SK-N-SH treated with all-trans-retinoic acid at 6 μM for 48 hours (cell line): ENCODE results near the gene ASPRV1.

Source experiments
- ARNTL ChIP-seq: fragments of 450-650 bp; formaldehyde crosslinking; IDR thresholded peaks from 2 replicates; pipeline ENCODE4 v1.5.0; 2020; ENCODE audit warnings: low read depth, mild to moderate bottlenecking, moderate library complexity, borderline replicate concordance
- RARB ChIP-seq: fragments of 250-450 bp; sonication (Bioruptor Pico); IDR thresholded peaks from 2 replicates; pipeline ENCODE4 v1.8.0; 2021; ENCODE audit warnings: mild to moderate bottlenecking, moderate library complexity
- SNAI2 ChIP-seq: fragments of 250-450 bp; sonication (Bioruptor Pico); IDR thresholded peaks from 2 replicates; pipeline ENCODE4 v1.5.0; 2020; ENCODE audit warnings: mild to moderate bottlenecking, moderate library complexity
- TOX ChIP-seq: fragments of 250-450 bp; sonication (Bioruptor Pico); IDR thresholded peaks from 2 replicates; pipeline ENCODE4 v1.8.0; 2021; ENCODE audit warnings: mild to moderate bottlenecking, moderate library complexity, borderline replicate concordance
- ZFP3 ChIP-seq: fragments of 250-450 bp; sonication (Bioruptor Pico); IDR thresholded peaks from 2 replicates; pipeline ENCODE4 v1.5.0; 2020; ENCODE audit warnings: mild to moderate bottlenecking, moderate library complexity
- ZNF70 ChIP-seq: fragments of 450-650 bp; formaldehyde crosslinking; IDR thresholded peaks from 2 replicates; pipeline ENCODE4 v1.5.0; 2020; ENCODE audit warnings: mild to moderate bottlenecking, moderate library complexity
- TF ChIP-seq, protein P1 (sequence below): fragments of 250-450 bp; sonication (Bioruptor Pico); IDR thresholded peaks from 2 replicates; pipeline ENCODE4 v1.8.0; 2020; ENCODE audit warnings: mild to moderate bottlenecking, moderate library complexity, borderline replicate concordance
- TF ChIP-seq, protein P2 (sequence below): fragments of 250-450 bp; sonication (Bioruptor Pico); IDR thresholded peaks from 2 replicates; pipeline ENCODE4 v1.8.0; 2021; ENCODE audit warnings: low read depth, mild to moderate bottlenecking, moderate library complexity, borderline replicate concordance
- TF ChIP-seq, protein P3 (sequence below): fragments of 250-450 bp; sonication (Bioruptor Pico); IDR thresholded peaks from 2 replicates; pipeline ENCODE4 v1.5.1; 2021; ENCODE audit warnings: mild to moderate bottlenecking, moderate library complexity
- TF ChIP-seq, protein P4 (sequence below): fragments of 250-450 bp; sonication (Bioruptor Pico); IDR thresholded peaks from 2 replicates; pipeline ENCODE4 v1.5.1; 2020; ENCODE audit warnings: low read depth, mild to moderate bottlenecking, moderate library complexity

DNA sequence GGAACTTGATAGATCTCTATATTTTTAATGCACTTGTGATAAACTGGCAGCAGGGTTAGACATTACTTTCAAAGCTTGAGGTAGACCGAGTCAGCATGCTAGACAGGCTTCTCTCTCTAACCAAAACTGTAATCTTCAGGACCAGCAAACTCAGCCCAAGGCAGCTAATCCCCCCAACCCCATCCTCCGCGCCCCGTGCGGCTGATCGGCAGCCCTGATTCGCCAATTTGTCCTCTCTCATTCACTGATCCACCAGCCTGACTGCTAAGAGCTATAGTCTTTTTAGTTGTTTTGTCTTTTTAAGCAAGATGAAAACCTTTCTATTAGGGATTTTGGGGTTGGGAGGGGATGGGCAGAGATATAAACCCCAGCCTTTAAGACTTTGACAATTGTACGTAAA, 20.7 kb downstream of the ASPRV1 start:
- TF ChIP-seq ARNTL (no peak), ZNF70 (CRISPR knock-in tag) (no peak), ZFP3 (CRISPR knock-in tag) (no peak), SNAI2 (no peak), TOX (CRISPR knock-in tag) (no peak), RARB (CRISPR knock-in tag) (no peak)
- TF ChIP-seq, protein P1, sequence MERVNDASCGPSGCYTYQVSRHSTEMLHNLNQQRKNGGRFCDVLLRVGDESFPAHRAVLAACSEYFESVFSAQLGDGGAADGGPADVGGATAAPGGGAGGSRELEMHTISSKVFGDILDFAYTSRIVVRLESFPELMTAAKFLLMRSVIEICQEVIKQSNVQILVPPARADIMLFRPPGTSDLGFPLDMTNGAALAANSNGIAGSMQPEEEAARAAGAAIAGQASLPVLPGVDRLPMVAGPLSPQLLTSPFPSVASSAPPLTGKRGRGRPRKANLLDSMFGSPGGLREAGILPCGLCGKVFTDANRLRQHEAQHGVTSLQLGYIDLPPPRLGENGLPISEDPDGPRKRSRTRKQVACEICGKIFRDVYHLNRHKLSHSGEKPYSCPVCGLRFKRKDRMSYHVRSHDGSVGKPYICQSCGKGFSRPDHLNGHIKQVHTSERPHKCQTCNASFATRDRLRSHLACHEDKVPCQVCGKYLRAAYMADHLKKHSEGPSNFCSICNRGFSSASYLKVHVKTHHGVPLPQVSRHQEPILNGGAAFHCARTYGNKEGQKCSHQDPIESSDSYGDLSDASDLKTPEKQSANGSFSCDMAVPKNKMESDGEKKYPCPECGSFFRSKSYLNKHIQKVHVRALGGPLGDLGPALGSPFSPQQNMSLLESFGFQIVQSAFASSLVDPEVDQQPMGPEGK (CRISPR knock-in tag), result no peak
- TF ChIP-seq, protein P2, sequence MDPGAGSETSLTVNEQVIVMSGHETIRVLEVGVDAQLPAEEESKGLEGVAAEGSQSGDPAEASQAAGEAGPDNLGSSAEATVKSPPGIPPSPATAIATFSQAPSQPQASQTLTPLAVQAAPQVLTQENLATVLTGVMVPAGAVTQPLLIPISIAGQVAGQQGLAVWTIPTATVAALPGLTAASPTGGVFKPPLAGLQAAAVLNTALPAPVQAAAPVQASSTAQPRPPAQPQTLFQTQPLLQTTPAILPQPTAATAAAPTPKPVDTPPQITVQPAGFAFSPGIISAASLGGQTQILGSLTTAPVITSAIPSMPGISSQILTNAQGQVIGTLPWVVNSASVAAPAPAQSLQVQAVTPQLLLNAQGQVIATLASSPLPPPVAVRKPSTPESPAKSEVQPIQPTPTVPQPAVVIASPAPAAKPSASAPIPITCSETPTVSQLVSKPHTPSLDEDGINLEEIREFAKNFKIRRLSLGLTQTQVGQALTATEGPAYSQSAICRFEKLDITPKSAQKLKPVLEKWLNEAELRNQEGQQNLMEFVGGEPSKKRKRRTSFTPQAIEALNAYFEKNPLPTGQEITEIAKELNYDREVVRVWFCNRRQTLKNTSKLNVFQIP (CRISPR knock-in tag), result no peak
- TF ChIP-seq, protein P3, sequence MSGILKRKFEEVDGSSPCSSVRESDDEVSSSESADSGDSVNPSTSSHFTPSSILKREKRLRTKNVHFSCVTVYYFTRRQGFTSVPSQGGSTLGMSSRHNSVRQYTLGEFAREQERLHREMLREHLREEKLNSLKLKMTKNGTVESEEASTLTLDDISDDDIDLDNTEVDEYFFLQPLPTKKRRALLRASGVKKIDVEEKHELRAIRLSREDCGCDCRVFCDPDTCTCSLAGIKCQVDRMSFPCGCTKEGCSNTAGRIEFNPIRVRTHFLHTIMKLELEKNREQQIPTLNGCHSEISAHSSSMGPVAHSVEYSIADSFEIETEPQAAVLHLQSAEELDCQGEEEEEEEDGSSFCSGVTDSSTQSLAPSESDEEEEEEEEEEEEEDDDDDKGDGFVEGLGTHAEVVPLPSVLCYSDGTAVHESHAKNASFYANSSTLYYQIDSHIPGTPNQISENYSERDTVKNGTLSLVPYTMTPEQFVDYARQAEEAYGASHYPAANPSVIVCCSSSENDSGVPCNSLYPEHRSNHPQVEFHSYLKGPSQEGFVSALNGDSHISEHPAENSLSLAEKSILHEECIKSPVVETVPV (CRISPR knock-in tag), result no peak
- TF ChIP-seq, protein P4, sequence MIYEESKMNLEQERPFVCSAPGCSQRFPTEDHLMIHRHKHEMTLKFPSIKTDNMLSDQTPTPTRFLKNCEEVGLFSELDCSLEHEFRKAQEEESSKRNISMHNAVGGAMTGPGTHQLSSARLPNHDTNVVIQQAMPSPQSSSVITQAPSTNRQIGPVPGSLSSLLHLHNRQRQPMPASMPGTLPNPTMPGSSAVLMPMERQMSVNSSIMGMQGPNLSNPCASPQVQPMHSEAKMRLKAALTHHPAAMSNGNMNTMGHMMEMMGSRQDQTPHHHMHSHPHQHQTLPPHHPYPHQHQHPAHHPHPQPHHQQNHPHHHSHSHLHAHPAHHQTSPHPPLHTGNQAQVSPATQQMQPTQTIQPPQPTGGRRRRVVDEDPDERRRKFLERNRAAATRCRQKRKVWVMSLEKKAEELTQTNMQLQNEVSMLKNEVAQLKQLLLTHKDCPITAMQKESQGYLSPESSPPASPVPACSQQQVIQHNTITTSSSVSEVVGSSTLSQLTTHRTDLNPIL (CRISPR knock-in tag), result no peak
